Right lobe of liver (tissue), 4 donors: ENCODE data around the gene AJAP1.

ENCODE experiments used
- CTCF ChIP-seq, 4 donors: fragments of 200-600 bp in 3 of 4; fragments of 450-650 bp in 1 of 4; IDR thresholded peaks; one replicate each; pipeline versions ENCODE4 v1.5.1 to v1.8.0; 2016 to 2022; ENCODE audit warnings: antibody characterized with exemption in 4 of 4, mild to moderate bottlenecking in 2 of 4
- POLR2A ChIP-seq: fragments of 450-650 bp; IDR thresholded peaks from one replicate; pipeline ENCODE4 v1.6.1; 2017; ENCODE audit warnings: antibody characterized with exemption, mild to moderate bottlenecking
- donor health status: DM: no; HTN: no; CAD: no.
- donor health status: DM: no; HTN: no; CAD: no.
- donor health status: DM: no; HTN: yes; CAD: no.

GRCh38 chr1:4802024-4802423 is 147.6 kb downstream of the AJAP1 start:
- TF ChIP-seq POLR2A (no peak), CTCF (IDR thresholded peaks at IDR 0.05) (no peak)
